A673 (cell line): ENCODE data around the gene SPO11.

Source experiments
- EZH2 ChIP-seq: fragments of 200-600 bp; sonication (generic); IDR thresholded peaks from 2 replicates; pipeline ENCODE4 v1.6.1; 2017; ENCODE audit warnings: borderline replicate concordance, low read depth, mild to moderate bottlenecking, mixed read lengths, antibody characterized with exemption, low read length; ENCODE audit not compliant: poor library complexity, severe bottlenecking
- TF ChIP-seq, protein P1 (sequence below): fragments of 300-800, 200-600 bp; sonication (generic); conservative IDR thresholded peaks from 2 replicates; pipeline ENCODE4 v1.5.1; 2017; ENCODE audit warnings: low read depth, mild to moderate bottlenecking, antibody characterized with exemption, low read length, moderate library complexity, mixed read lengths

DNA sequence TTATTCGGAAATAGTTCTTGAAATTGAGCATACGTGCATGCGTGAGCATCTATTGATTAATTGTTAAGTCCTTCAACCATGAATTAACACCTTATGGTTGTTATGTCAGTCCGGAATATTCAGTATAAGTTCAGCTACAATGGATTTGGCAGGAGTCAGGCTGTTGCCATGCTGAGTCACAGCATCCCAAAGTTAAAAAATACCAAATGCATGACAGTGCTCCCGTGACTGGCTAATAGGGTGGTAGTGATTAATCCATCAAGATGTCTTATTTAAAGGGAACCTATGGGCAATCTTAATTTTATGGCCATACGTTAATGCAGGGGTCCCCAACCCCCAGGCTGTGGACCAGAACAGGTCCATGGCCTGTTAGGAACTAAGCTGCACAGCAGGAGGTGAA is 31.9 kb downstream of the SPO11 start:
- TF ChIP-seq, protein P1, sequence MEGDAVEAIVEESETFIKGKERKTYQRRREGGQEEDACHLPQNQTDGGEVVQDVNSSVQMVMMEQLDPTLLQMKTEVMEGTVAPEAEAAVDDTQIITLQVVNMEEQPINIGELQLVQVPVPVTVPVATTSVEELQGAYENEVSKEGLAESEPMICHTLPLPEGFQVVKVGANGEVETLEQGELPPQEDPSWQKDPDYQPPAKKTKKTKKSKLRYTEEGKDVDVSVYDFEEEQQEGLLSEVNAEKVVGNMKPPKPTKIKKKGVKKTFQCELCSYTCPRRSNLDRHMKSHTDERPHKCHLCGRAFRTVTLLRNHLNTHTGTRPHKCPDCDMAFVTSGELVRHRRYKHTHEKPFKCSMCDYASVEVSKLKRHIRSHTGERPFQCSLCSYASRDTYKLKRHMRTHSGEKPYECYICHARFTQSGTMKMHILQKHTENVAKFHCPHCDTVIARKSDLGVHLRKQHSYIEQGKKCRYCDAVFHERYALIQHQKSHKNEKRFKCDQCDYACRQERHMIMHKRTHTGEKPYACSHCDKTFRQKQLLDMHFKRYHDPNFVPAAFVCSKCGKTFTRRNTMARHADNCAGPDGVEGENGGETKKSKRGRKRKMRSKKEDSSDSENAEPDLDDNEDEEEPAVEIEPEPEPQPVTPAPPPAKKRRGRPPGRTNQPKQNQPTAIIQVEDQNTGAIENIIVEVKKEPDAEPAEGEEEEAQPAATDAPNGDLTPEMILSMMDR: no peak
- TF ChIP-seq EZH2: no peak
